BJ (cell line): ENCODE measurements around the gene PRL. TPM values are rescaled to one million over a fixed set of nuclear protein-coding genes. Genes with fewer than 3 reads are reported as not detected.

Experiments
- CTCF ChIA-PET: fragments of 350-600 bp; formaldehyde crosslinking; extraction: SDS; loops from one replicate; lab custom pipeline; 2021; ENCODE audit warnings: antibody characterized with exemption, inconsistent platforms; lab: Yijun Ruan, JAX
- POLR2A ChIA-PET: fragments of 300-600 bp; sonication (Branson Sonifier 250); formaldehyde crosslinking; extraction: SDS; loops from one replicate; lab custom pipeline; 2021; ENCODE audit warnings: antibody characterized with exemption; lab: Charles Lee
- DNase-seq: peaks from one replicate; pipeline ENCODE4 v3.0.0-alpha.2; 2011; ENCODE audit warnings: low read depth
- H3K27me3 ChIP-seq: 2 replicates; pipeline ENCODE4 v1.6.0; 2011; ENCODE audit warnings: low read length; ENCODE audit not compliant: control insufficient read depth, insufficient read depth
- H3K36me3 ChIP-seq: 2 replicates; pipeline ENCODE4 v1.5.1; 2011; ENCODE audit warnings: low read length; ENCODE audit not compliant: control insufficient read depth, insufficient read depth
- H3K4me3 ChIP-seq: 2 replicates; pipeline ENCODE4 v1.5.1; 2011; ENCODE audit warnings: low read depth, mild to moderate bottlenecking, control low read depth, low read length
- CTCF ChIP-seq: IDR thresholded peaks from 2 replicates; pipeline ENCODE4 v1.5.1; 2011; ENCODE audit warnings: low read depth, mild to moderate bottlenecking, control low read depth, inconsistent platforms, low read length, moderate library complexity; ENCODE audit not compliant: insufficient read depth
- polyA plus RNA-seq: library from polyadenylated mRNA; depleted of rRNA; stranded (reverse); fragments of >200 nt; gene quantifications from 2 replicates; pipeline ENCODE4 v1.2.3, GENCODE V29; 2011

The PRL gene
- polyA plus RNA-seq, 1 experiment, result not detected

- DNase-seq, result no peak
- ChIA-PET CTCF (interaction anchor here (0.7 kb wide), 3 partner anchors 11 to 1368 kb away, joined by 3 to 4 read pairs (median 4); no protein-coding TSS in a partner anchor), POLR2A (no interaction called here)
- no peaks in the 10 kb centered on the region for H3K36me3 ChIP-seq
- H3K4me3 ChIP-seq, result no peak overlapping the region
- H3K27me3 ChIP-seq, result no peaks in the 10 kb centered on the region
- no peak for TF ChIP-seq CTCF
Measured at GRCh38 chr6:22249711-22250350, 47.0 kb downstream of the PRL start.

- no peak for TF ChIP-seq CTCF
- H3K27me3 ChIP-seq, result no peaks in the 10 kb centered on the region
- CTCF ChIA-PET, result interaction anchor here (0.7 kb wide), 1 partner anchor 12 kb away, joined by 3 read pairs; no protein-coding TSS in a partner anchor
- no peak for DNase-seq
- no peaks in the 10 kb centered on the region for H3K36me3 ChIP-seq
- POLR2A ChIA-PET, result no interaction called here
- H3K4me3 ChIP-seq, result no peak overlapping the region
Measured at GRCh38 chr6:22248513-22249308, 48.1 kb downstream of the PRL start.

- TF ChIP-seq CTCF, result no peak
- ChIA-PET POLR2A (no interaction called here), CTCF (no interaction called here)
- H3K27me3 ChIP-seq, result no peaks in the 10 kb centered on the region
- no peak overlapping the region for H3K4me3 ChIP-seq
- no peaks in the 10 kb centered on the region for H3K36me3 ChIP-seq
- DNase-seq, result no peak
Measured at GRCh38 chr6:22247916-22248482, 48.8 kb downstream of the PRL start.

- Histone ChIP-seq H3K27me3 (no peaks in the 10 kb centered on the region), H3K36me3 (no peaks in the 10 kb centered on the region), H3K4me3 (no peak overlapping the region)
- ChIA-PET CTCF (no interaction called here), POLR2A (no interaction called here)
- no peak for TF ChIP-seq CTCF
- no peak for DNase-seq
Measured at GRCh38 chr6:22240025-22240424, 56.8 kb downstream of the PRL start.

GRCh38 chr6:22239261-22239921 lies 57.4 kb downstream of the PRL start:
- DNase-seq, result no peak
- H3K27me3 ChIP-seq, result no peaks in the 10 kb centered on the region
- no peaks in the 10 kb centered on the region for H3K36me3 ChIP-seq
- TF ChIP-seq CTCF, result no peak
- H3K4me3 ChIP-seq, result no peak overlapping the region
- ChIA-PET CTCF (interaction anchor here (1.4 kb wide), 1 partner anchor 10 kb away, joined by 4 read pairs; no protein-coding TSS in a partner anchor), POLR2A (interaction anchor here (0.6 kb wide), 1 partner anchor 12 kb away, joined by 3 read pairs; no protein-coding TSS in a partner anchor)
